Head of caudate nucleus (tissue), 42 donors: ENCODE results near the gene C17orf114.
"Not testable (repeated sequence)": the region's sequence is repeated elsewhere in the genome, so short reads cannot be mapped to it uniquely, and the experiment has no call there.

ENCODE experiments used
- DNase-seq, 42 donors: peaks; one replicate each; pipeline versions ENCODE4 v3.0.0 to v3.0.0-alpha.2; 2020 to 2021; ENCODE audit warnings: mixed read lengths in 7 of 42
- intact Hi-C: fragments of 100-400 bp; cut with DNase I; formaldehyde crosslinking; loops from one replicate; pipeline ENCODE4 v1.15.0; 2022

Gene C17orf114

DNA sequence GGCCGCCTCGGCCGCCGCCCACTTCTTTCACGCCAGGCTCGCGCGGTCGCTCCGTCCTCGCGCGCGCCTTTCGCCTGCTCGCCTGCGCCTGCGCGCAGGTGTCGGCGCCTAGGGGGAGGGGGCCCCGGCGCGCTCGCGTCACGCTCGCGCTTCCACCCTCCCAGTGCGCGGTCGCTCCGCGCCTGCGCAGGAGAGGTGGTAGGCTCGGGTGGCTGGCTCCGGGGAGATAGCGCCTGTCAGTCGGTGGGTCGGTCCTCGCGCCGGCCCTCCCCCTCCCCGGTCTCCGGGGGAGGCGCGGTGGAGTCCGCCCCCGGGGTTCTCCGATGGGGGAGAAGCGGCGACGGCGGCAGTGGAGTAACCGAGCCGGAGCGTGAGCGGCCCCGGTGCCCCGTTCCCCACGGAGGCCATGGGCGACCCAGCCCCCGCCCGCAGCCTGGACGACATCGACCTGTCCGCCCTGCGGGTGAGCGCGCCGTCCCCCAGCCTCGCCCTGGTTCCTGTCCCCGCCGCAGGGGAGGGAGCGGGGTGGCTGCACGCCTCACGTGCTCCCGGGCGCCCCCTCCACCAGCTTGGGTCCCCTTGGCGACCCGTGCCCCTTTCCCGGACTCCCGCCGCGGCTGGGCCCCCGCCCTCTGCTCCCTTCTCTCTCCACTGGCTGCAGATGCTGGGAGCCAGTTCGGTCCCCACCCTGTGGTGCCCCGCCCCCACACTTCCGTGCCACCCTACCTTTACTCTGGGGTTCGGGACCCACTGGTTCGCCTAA, 31.2 kb upstream of the C17orf114 start, which contains the start of gene MINK1:
Gene MINK1, plus strand, starts transcription at position 163 of the 763 bp plus-strand sequence. Its CDS starts 244 bp downstream, at position 407.
- intact Hi-C loops: loop anchor here (2.0 to 10.0 kb wide), 2 partner anchors 43 to 51 kb away; no protein-coding TSS in a partner anchor

DNA sequence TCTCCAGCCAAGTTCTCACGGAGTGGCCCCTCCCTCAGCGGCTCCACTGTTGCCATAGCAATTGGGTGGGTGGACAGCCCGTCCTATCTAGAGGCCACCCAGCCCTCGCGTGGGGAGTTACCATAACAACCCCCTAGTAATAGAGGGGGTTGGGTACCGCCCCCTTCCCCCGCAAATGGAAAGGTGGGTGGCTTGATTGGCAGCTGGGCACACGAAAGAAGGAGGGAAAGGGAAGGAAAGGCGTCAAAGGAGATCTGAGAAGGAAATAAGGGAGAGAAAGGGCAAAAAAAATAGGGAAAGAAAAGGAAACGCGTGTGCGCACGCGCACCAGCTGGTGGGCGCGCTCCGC, 30.7 kb upstream of the C17orf114 start:
- intact Hi-C loops: loop anchor here (2.0 to 10.0 kb wide), 2 partner anchors 42 to 52 kb away; no protein-coding TSS in a partner anchor
- DNase-seq: not testable (repeated sequence)

More for the DNA sequence above, 31.2 kb upstream of the C17orf114 start, which contains the start of gene MINK1:
- peak; percentile 55 to 94 (median 88) for DNase-seq

DNA sequence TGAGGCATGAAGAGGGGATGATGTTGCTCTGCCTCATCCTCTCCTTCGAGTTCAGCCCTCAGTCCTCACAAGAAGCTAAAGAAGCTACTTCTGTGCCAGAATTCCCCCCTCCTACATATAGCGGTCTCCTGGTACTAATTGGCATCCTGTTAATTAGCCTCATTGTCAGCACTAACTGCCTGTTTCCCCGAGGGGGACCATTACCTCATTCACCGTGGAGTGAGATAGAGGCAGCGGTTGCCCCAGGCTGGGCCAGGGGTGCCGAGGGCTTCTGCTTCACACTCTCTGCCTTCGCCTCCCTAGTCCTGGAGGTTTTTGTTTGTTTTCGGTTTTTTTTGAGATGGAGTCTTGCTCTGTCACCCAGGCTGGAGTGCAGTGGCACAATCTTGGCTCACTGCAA, 25.3 kb upstream of the C17orf114 start:
- no peak for DNase-seq
- intact Hi-C loops: no loop called here

DNA sequence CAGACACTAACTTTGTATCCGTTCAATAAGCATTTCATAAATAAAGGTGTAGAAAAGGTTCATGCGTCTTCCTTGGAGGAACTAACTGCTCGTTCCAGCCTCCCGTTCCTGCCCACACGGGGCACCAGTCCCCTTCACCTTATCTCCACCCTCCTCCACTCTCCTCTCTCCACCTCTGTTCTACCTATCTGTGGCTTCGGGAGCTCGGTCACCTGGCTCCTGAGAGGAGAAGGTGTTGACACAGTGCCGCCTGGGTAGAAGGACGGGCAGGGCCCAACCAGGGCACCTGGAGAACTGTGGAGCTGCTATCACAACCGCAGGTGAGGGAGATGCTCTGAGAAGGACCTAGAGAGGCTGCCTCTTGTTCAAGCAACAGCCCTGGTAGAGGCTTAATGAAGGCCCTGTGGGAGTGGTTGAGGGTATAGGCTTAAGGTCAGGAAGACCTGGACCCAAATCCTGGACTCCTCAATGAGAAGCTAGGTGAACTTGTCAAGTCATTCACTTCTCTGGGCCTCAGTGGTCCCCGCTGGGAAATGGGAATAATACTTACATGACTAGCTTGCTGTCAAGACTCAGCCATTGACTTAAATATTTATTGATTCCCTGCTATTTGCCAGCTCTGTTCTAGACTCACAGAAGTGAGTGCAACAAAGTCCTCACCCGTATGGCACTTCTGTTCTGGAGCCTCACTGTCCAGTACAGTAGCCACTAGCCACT, 21.4 kb upstream of the C17orf114 start:
- no peak for DNase-seq
- intact Hi-C loops: no loop called here

DNA sequence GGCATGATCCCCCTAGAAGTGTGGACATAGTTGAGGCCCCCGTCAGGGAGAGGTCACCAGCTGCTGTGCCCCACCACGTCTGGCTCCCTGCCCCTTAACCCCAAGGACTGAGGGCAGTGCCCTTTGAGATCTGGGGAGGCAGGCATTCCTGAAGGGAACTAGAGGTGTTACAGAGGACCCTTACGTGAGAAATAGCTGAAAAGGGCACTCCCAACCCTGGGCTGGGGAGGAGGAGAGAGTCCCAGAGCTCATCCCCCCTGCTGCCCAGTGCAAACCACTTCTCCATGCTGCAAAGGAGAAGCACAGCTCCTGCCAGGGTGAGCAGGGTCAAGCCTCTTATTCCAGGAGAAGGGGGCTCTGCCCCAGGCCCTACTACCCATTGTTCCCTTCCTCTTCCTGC, 20.7 kb upstream of the C17orf114 start:
- no peak for DNase-seq
- intact Hi-C loops: no loop called here

DNA sequence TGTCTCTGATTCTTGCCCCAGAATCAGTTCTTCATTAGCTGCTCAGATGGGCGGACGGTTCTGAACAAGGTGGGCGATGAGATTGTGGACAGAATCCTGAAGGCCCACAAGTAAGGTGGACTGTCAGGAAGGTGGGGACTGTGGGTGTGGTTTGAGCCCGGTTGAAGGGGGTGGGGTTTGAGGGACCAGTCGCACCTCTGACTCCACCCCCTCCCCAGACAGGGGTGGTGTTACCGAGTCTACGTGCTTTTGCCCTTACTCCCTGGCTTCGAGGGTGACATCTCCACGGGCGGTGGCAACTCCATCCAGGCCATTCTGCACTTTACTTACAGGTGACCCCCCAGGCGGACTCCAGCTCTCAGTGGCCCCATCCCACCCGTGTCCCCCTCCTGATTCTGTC, 16.1 kb upstream of the C17orf114 start:
- intact Hi-C loops: no loop called here
- no peak for DNase-seq

DNA sequence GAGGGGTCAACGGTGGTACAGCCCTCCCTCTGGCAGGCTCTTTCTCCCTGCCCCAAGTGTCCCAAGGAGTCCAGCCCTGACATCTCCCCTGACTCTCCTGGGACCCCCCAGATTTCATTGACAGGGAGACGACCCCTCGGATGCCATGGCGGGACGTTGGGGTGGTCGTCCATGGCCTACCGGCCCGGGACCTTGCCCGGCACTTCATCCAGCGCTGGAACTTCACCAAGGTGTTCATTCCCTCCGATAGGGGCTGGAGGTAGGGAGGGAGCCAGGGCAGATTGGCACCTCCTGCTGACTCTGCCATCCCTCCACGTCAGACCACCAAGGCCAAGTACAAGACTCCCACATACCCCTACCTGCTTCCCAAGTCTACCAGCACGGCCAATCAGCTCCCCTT, 14.7 kb upstream of the C17orf114 start:
- no peak for DNase-seq

DNA sequence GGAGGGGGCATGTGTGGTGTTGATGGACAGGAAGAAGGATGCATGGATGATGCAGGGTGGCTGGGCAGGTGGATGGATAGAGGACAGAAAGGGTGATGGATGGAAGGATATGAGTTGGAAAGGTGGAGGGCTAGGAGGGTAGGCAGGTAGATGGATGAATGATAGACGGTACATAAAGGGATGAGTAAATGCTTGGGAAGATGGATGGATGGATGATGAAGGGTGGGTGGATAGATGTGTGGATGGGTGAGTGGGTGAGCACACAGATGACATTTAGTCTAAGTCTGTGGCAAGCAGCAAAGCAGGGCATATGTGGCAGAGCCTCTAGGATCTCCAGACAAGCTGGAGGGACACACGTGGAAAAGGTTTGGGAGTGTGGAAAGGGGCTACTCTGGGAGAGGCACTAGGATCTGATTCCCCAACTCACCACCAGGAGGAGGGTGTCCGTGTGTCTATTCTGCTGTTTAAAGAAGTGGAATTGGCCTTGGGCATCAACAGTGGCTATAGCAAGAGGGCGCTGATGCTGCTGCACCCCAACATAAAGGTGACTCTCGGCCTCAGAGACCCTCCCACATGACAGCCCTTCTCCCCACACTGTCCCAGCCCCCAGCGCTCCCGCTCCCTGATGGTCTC, 13.0 kb upstream of the C17orf114 start:
- intact Hi-C loops: no loop called here
- peak in 1 of 42 donors; percentile 23 for DNase-seq

More for the DNA sequence above, 14.7 kb upstream of the C17orf114 start:
- intact Hi-C loops: no loop called here

DNA sequence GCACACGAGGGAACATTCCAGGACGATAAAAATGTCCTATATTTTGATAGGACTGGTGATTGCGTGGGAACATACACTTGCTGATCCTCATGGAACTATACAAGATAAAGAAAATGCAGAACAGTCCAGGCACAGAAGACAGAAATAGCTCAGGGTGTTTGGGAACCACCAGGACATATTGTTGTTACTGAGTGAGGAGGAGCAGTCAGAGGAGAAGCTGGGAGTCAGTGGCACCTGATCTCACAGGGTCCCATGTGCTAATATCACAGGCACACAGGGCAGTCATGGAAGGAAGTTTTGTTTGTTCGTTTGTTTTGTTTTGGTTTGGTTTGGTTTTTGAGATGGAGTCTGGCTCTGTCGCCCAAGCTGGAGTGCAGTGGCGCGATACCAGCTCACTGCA, 10.6 kb upstream of the C17orf114 start:
- intact Hi-C loops: no loop called here
- no peak for DNase-seq

DNA sequence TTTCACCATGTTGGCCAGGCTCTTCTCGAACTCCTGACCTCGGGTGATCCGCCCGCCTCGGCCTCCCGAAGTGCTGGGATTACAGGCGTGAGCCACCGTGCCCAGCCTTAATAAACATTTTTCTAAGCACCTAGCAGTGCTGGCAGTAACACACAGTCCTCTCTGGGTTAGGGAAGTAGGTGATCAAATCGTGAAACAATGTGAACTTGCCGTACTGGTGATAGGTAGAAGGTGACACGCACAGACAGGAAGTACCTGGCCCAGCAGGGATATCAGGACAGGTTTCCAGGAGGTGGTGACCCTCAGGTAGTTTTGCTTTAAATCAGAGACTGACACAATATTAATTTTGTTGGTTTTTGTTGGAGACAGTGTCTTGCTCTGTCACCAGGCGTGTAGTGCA, 9.3 kb upstream of the C17orf114 start:
- intact Hi-C loops: no loop called here
- no peak for DNase-seq

DNA sequence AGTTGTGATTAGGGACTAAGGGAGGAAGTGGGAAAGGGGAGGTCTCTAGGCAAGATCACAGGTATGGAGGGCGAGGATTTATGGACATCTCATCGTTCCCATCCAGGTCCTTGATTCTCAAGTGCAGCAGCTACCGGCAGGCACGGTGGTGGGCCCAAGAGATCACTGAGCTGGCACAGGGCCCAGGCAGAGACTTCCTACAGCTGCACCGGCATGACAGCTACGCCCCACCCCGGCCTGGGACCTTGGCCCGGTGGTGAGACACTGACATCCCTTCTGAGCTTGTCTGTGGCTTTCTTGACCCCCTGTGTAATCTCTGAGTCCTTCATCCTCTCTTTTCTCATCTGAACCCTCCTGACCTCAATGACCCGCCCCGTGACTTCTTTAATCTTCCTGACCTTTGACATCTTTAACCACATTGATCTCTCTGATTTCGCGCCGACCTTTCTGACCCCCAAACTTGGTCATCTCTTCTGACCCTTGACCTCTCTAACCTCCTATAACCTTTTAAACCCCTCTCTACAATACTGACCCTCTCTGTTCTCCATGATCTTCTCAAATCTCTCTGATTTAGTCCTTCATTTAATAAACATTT, 8.7 kb upstream of the C17orf114 start:
- intact Hi-C loops: no loop called here
- DNase-seq: no peak

DNA sequence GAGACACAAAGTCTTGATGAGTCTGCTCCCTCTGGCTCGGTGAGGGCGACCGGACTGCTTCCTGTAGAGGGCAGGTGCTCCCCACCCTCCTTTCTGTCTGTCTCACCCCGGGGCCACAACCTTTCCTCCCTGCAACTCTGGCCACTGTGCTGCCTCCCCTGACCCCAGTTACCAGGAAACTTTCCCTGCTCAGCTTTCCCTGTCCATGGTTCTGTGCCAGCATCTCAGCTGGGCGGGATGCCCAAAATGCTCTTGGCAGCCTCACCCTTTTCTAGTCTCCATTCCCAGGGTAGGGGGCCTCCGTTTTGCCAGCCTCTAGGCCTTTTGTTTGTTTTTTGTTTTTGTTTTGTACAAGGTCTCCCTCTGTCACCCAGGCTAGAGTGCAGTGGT, 6.2 kb upstream of the C17orf114 start:
- peak in 41 of 42 donors; percentile 16 to 85 (median 66) for DNase-seq
- intact Hi-C loops: no loop called here

DNA sequence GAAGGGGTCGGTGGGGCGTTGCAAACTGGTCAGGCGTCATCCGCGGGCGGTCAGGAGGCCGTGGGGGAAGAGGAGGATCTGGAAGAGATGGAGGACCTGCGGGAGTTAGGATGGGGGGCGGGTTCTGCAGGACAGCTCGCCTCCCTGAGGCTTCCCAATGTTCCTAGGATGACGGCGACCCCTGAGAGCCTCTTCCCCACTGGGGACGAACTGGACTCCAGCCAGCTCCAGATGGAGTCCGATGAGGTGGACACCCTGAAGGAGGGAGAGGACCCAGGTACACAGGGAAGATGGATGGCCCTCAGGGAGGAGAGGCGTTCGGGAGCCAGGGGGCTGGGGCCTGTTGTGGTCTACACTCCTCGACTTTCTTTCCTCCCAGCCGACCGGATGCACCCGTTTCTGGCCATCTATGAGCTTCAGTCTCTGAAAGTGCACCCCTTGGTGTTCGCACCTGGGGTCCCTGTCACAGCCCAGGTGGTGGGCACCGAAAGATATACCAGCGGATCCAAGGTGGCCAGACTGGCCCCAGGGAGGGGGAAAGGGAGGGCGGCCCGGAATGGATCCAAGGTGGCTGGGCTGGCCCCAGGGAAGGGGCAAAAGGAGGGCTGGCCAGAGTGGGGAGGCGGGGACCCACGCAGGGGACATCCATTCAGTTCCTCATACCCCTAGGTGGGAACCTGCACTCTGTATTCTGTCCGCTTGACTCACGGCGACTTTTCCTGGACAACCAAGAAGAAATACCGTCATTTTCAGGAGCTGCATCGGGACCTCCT, 5.7 kb upstream of the C17orf114 start:
- peak in 2 of 42 donors; percentile 17 to 21 for DNase-seq
- intact Hi-C loops: no loop called here

DNA sequence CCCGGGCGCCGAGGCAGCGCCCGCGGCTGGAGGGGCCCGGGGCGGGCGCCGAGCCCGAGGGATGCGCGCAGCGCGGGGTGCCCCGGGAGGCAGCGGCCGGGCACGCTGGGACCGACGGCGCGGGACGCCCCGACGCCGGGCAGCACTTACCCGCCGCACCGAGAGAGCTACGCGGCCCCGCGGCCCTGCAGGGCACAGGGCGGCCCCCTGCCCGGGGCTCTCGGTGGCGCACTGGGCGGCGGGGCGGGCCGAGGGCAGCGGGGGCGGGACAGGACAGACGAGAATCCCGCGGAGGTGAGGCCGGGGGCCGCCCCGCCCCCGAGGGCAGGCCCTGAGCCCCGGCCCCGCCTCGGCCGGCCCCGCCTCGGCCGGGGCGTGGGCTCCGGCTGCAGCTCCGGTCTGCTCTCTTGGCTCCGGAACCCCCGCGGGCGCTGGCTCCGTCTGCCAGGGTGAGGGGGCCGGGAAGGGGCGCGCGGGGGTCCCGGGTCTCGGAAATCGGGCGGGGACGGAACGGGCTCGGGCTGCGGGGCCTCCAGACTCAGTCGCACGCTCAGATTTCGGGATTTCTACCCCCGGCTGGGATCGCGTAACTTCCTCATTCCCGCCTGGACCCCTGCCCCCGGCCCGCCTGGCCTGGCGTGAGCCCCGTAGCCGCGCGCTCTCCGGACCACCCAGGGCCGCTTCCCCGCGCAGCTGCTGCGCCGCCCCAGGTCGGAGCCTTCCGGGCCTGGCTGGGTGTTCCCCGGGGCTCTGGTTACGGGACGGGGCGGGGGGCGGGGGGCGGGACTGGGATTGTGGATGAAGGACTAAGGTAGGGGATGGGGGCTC, 4.9 kb upstream of the C17orf114 start, which contains the start of gene PLD2:
Gene PLD2, plus strand, starts transcription at position 376 of the 828 bp plus-strand sequence. CDS start 621 bp downstream, outside the sequence.
- DNase-seq: peak; percentile 41 to 91 (median 82)
- intact Hi-C loops: no loop called here

DNA sequence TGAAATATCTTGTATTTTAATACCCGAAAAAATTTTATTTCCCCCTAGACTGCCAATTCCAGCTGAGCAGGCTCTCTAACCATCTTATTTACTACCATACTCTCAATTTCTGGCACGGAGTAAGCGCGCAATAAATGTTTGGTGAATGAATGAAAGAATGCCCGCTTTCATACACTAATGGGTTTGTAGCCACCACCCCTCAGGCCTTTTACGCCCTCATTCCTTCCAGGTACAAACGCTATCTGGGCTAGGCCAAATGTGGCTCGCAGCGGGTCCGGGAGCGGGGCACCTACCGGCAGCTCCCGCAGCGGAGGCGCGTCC, 4.3 kb upstream of the C17orf114 start:
- intact Hi-C loops: no loop called here
- peak in 5 of 42 donors; percentile 8 to 46 (median 22) for DNase-seq

DNA sequence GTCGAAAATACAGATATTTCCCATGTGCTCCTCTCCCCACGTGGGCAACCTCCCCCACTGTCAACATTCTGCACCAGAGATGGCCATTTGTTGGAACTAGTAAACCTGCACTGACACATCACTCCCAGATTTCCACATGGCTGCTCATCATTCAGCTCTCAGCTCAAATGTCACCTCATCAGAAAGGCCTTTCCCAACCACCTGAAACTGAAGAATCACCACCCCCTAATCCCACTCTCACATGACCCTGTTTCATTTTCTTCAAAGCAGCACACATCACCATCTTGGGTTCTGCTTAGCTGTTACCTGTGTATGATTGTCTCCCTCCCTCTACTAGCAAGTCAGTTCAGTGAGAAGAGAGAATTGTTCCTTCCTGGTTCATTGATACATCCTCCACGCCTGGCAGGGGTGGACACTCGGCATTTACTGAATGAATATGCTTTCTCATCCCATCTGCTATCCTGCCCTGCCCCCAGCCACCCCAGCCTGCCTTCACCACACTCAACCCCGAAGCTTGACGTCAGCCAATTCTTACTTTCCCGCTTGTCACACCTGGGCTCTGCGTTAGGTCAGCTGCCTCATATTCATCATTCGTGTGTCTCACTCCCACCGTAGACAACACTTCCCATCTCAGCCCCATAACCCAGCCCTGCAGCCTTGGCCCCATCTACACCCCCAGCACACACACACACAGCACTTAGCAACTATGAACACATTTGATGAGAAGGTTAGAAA, 1.5 kb downstream of the C17orf114 start:
- intact Hi-C loops: no loop called here
- no peak for DNase-seq

DNA sequence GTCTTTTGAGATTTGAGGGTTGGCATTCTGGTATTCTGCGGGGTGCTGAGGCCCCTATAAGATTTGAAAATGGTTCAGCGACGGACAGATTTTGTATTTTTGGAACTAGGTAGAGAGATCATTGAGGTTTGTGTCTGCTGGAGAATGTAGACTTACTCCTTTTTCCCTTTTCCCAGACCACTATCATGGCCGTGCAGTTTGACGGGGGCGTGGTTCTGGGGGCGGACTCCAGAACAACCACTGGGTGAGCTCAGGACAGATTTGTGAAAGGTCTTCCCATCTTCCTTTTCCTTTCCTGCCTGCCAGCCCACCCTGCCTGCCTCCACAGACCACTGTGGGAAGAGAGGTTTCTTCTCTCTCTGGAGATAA, 5.6 kb downstream of the C17orf114 start:
- peak in 10 of 42 donors; percentile 10 to 45 (median 26) for DNase-seq
- intact Hi-C loops: no loop called here
